ENCODE measurements around the gene CFAP210. TPM values are rescaled to one million over a fixed set of nuclear protein-coding genes. Genes with fewer than 3 reads are reported as not detected.
A peak's percentile ranks its signal among the peaks of the same experiment; 100 is the strongest.

The CFAP210 gene, protein sequence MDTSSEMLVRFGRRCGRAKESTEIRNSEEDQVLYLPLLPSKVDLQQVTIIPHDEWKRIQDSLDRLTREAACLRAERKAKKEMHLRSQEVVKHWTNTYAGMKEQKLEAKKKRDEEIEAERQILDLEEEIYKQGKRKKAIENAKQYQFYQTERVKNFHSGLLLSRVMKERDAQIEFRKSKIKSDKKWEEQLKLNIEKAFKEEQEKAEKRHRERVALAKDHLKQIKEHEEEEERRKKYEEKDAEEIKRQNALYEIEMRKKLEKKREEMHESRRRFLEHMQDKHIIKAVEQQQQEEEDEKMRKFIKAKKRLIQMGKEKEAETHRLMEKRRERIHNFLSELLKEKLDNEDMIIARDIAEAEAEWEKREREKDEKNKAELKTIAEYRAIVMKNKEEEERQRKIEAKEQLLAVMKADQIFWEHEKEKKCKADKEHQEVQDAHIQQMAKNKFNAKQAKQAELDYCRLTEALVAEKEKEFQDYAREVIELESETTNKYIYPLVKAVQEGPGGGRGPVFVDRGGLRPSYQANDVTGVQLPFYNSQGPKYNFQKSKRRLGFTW
- polyA plus RNA-seq (ENCODE audit: insufficient read length in 4 of 4), result 1 to 10 TPM in 3 of 4 donors, under 1 TPM in 1; 1.00 to 4.0 (median 1.8) TPM

- peak; percentile 91 to 97 (median 92) for DNase-seq (ENCODE audit: low read depth in 4 of 4, low spot score in 3 of 4)
These were observed at the start of gene CFAP210, which contains the start of gene PHOSPHO2 for GRCh38 chr2:169694113-169694893. Gene CFAP210, minus strand, starts transcription at chr2:169694405. Its CDS starts 78 bp downstream, at chr2:169694327. Gene PHOSPHO2, plus strand, starts transcription at chr2:169694469. Its CDS starts 6,503 bp downstream, at chr2:169700972.

DNA sequence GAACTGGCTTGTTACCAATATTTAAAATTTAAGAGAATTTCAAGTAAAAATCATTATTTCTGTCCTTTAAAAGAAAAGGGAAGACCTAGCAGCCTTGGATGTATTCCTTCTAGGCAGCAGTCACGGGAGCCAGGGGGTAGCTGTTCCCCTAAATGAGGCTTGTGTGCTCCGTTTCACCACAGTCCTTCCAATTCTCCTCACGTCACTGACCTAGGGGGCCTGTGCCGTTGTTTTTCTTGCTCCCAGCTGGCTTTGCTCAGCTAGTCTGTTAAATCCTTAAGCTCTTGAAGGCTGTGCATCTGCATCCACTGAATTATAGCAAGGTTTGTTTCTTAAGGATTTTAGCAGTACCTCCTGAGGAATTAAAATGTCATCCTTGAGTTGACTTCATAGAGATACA lies 49.3 kb upstream of the CFAP210 start:
- DNase-seq (ENCODE audit: low read depth in 4 of 4, low spot score in 3 of 4), result no peak

GRCh38 chr2:169739351-169739750 lies 45.1 kb upstream of the CFAP210 start:
- DNase-seq (ENCODE audit: low read depth in 4 of 4, low spot score in 3 of 4), result no peak

GRCh38 chr2:169738566-169739229 lies 44.5 kb upstream of the CFAP210 start:
- no peak for DNase-seq (ENCODE audit: low read depth in 4 of 4, low spot score in 3 of 4)

DNA sequence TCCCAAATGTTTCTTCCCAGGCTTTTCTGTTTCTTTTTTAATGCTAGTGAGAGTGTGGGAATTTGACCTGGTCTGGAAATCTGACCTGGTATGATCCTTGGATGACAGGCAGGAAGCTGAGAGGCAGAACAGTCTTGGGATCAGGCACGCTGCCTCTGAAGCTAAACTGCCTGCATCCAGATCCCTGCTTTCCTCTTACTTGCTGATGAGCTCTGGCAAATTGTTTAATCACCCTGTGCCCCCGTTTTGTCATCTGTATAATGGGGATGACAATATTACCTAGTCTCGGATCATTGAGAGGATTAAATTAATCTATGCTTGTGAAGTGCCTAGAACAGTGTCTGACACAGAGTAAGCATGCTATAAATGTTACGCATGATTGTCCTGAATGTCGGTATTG lies 42.7 kb upstream of the CFAP210 start:
- DNase-seq (ENCODE audit: low read depth in 4 of 4, low spot score in 3 of 4), result no peak

GRCh38 chr2:169735623-169736022 lies 41.4 kb upstream of the CFAP210 start:
- DNase-seq (ENCODE audit: low read depth in 4 of 4, low spot score in 3 of 4), result no peak

GRCh38 chr2:169734169-169734847 lies 40.1 kb upstream of the CFAP210 start:
- DNase-seq (ENCODE audit: low read depth in 4 of 4, low spot score in 3 of 4), result no peak

DNA sequence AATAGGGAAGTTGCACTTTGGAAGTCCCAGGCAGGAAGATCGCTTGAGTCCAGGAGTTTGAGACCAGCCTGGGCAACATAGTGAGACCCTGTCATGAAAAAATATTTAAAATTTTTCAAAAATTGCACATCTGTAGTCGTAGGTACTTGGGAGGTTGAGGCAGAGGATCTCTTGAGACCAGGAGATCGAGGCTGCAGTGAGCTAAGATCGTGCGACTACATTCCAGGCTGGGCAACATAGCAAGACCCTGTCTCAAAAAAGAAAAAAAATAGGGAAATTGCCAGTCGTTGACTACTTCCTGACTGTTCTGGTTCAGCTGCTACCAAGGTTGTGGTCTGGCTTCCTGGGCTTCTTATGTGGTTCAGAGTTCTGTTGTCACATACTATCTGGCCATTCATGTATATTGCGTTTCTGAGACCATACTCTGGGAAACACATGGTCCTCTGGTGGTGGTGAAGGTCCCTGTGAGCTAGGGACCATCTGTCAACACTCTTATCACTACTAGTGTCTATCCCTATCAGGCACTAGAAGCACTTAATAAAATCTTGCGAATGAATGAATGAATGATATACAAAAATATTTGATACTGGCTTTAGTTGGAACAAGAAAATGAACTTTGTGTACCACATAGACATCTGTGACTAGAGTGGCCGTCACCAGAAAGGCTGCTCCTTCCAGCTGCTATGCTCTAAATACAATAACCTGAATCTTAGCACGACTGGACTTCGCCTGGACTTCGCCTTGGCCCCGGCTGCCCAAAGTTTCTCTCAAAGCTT lies 38.6 kb upstream of the CFAP210 start:
- no peak for DNase-seq (ENCODE audit: low read depth in 4 of 4, low spot score in 3 of 4)

DNA sequence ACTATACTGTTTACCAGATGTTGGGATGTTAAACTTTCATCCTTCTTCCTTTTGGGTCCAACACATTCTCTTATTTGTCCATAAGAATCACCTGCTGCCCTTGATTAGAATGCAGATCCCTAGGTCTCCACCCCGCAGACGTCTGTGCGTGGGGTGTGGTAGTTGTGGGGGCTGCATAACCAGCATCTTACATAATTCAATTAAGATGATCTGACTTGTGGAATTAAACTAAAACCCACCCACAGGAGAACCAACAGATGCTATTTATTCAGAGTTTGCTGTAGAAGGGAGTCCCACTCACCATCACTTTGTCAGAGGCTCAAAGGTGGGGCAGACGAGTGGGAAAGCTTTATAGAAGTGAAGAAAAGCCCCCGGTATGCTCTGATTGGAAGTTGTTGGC lies 37.9 kb upstream of the CFAP210 start:
- no peak for DNase-seq (ENCODE audit: low read depth in 4 of 4, low spot score in 3 of 4)

GRCh38 chr2:169729274-169729605 lies 35.0 kb upstream of the CFAP210 start:
- no peak for DNase-seq (ENCODE audit: low read depth in 4 of 4, low spot score in 3 of 4)

GRCh38 chr2:169727065-169727464 lies 32.9 kb upstream of the CFAP210 start:
- DNase-seq (ENCODE audit: low read depth in 4 of 4, low spot score in 3 of 4), result no peak

- no peak for DNase-seq (ENCODE audit: low read depth in 4 of 4, low spot score in 3 of 4)
These were observed 26.8 kb upstream of the CFAP210 start for GRCh38 chr2:169721016-169721415.

DNA sequence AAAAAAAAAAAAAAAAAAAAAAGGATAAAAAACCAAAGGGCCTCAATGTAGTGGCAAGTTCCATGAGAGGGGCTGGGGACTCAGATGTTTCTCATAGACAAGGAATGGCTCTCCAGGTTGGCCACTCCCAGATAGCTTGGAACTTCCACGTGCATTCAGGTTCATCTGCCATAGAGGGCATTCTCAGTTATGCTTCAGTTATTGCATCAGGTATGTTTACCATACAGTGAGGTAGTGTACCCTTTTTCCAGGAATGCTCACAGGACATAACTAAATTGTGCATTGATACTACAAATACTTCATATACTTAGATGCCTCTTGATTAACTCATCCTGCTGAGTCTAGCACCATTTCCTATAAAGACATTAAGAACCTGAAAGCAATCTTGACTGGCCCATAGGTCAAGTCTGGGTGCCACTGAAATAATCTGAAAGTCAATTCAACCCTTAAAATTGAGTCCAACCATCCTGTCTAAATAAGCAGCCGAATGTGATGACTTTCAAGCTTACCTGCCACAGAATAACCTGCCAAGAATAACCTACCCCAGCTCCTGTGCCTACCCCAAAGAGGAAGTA lies 24.8 kb upstream of the CFAP210 start:
- no peak for DNase-seq (ENCODE audit: low read depth in 4 of 4, low spot score in 3 of 4)

GRCh38 chr2:169717691-169718063 lies 23.5 kb upstream of the CFAP210 start:
- DNase-seq (ENCODE audit: low read depth in 4 of 4, low spot score in 3 of 4), result no peak

DNA sequence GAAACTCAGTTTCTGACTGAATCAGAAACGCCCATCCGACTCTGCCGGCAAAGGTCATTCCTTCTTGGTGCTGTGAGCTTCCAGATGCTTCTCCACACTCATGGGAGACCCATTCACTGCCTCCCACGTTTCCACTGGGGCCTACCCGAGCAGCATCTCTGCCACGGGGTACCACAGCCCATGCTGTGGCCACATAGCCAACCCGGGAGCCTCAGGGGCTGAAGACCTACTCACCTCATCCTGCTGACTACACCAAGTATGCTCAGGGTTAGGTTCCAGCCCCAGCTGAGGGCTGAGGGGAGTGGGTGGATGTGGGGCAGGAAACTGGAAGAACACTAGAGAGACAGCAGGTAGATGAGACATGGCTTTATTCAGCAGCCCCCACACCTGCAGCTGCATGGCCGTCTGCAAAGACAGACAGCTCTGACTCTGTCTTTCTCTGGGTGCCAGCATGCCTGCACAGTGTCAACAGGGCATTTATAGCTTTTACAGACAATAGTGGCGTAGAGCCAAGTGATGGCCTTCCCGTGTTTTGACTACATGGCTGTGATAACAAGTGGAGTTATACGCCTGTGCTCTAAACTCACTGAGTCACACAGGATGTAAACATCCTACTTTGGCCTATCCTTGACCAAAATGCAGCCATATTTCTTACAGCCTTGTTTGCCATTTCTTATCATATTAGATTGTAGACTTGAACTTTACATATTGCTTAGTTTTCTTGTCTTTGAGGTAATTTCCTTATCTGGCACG lies 22.9 kb upstream of the CFAP210 start:
- DNase-seq (ENCODE audit: low read depth in 4 of 4, low spot score in 3 of 4), result no peak

DNA sequence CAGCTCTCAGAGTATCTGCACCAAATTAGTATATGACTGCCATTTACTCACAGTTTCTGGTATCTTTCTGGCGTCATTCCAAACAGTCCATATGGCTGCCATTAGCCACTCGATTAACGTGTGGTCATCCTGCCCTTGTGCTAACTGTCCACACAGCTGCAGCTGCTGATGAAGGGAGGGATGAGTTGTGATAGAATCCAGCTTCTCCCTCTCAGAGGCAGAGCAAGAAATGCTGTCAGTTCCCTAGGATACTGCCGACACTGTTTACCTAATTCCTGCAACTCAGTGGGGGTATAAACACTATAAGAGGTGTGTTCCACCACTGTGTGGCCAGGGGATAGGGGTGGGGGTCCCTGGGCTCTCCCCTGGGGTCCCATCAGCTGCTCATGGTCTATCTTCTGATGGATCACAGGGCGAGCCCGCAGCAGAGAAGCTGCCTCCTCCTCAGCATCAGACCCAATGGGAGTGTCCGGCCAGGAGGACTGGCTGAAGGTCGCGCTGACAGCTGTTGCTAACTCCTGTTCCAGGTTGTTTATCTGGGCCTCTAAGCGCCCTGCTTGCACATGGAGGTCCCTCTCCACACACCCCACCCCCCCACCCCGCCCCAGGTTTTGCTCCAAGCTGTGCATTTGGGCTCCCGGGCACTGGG lies 22.2 kb upstream of the CFAP210 start:
- DNase-seq (ENCODE audit: low read depth in 4 of 4, low spot score in 3 of 4), result no peak

DNA sequence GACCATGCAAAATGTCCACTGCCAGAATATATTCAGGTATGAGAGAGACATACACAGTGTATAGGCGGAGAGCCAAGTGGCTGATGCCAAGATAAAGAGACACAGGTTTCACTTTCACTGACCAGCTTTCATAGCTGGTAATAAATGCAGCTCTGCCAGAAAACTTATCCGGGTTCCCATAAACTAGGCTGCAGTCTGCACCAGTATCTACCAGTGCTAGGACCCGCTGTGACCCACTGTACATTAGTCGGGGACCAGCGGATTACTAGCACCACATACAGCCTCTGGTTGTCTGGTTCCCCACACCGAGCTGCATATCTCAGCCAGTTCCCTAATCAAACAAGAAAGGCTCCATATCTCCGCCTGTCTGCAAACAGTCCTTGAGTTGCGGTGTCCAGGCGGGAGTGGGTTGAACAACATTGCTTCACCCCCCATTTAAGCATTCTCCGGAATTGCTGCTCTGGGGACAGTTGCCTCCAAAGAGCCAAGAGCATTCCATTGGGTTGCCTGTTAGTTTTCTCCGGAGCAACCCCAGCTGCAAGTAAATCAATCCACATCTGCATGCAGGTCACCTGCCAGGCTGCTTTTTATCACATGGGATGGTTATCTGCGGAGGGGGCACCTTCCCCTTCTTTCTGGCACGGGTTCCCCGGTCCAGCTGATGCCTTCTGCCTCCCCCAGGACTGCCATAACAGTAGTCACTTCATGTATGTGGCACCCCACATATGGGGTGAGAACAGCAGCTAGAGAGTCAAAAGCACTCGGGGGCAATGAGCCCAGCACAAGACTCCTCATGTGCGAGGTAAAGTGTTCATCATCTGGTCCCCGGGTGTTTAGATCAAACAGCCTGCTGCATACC lies 21.4 kb upstream of the CFAP210 start:
- DNase-seq (ENCODE audit: low read depth in 4 of 4, low spot score in 3 of 4), result no peak
